Hepatocyte (in vitro differentiated cells): ENCODE measurements around the gene AQP7. TPM values are rescaled to one million over a fixed set of nuclear protein-coding genes. Genes with fewer than 3 reads are reported as not detected.

Source experiments
- DNase-seq: peaks from one replicate; pipeline ENCODE4 v3.0.0-alpha.2; 2016; ENCODE audit warnings: low spot score
- H2AFZ ChIP-seq: fragments of 200-600 bp; sonication (generic); 2 replicates; pipeline ENCODE4 v1.6.0; 2016; ENCODE audit warnings: antibody characterized with exemption, mild to moderate bottlenecking
- H3K27ac ChIP-seq: fragments of 200-600 bp; sonication (generic); 2 replicates; pipeline ENCODE4 v1.5.1; 2016; ENCODE audit warnings: mild to moderate bottlenecking
- H3K27me3 ChIP-seq: fragments of 200-600 bp; sonication (generic); 2 replicates; pipeline ENCODE4 v1.6.1; 2016
- H3K36me3 ChIP-seq: fragments of 200-600 bp; sonication (generic); replicated peaks from 2 replicates; pipeline ENCODE4 v1.5.1; 2016; ENCODE audit warnings: low read depth; ENCODE audit not compliant: insufficient read depth
- H3K4me1 ChIP-seq: fragments of 200-600 bp; sonication (generic); 2 replicates; pipeline ENCODE4 v1.5.1; 2016; ENCODE audit warnings: mild to moderate bottlenecking, moderate library complexity; ENCODE audit not compliant: insufficient read depth
- H3K4me2 ChIP-seq: fragments of 200-600 bp; sonication (generic); 2 replicates; pipeline ENCODE4 v1.6.0; 2016
- H3K4me3 ChIP-seq: fragments of 200-600 bp; sonication (generic); 2 replicates; pipeline ENCODE4 v1.5.1; 2016; ENCODE audit warnings: mild to moderate bottlenecking
- H3K79me2 ChIP-seq: fragments of 200-600 bp; sonication (generic); 2 replicates; pipeline ENCODE4 v1.6.0; 2017; ENCODE audit warnings: mild to moderate bottlenecking
- H3K9me2 ChIP-seq: fragments of 200-600 bp; sonication (generic); replicated peaks from 2 replicates; pipeline ENCODE4 v1.6.0; 2017; ENCODE audit warnings: mild to moderate bottlenecking; ENCODE audit not compliant: insufficient read depth
- H3K9me3 ChIP-seq: fragments of 200-600 bp; sonication (generic); 2 replicates; pipeline ENCODE4 v1.5.1; 2016; ENCODE audit warnings: low read depth, mild to moderate bottlenecking
- H4K20me1 ChIP-seq: fragments of 200-600 bp; sonication (generic); 2 replicates; pipeline ENCODE4 v1.6.0; 2016; ENCODE audit warnings: mild to moderate bottlenecking; ENCODE audit not compliant: insufficient read depth, poor library complexity, severe bottlenecking
- EZH2 ChIP-seq: fragments of 200-600 bp; sonication (generic); IDR thresholded peaks from 2 replicates; pipeline ENCODE4 v1.6.1; 2016; ENCODE audit warnings: antibody characterized with exemption, mild to moderate bottlenecking, borderline replicate concordance
- EZH2phosphoT487 ChIP-seq: fragments of 200-600 bp; sonication (generic); IDR thresholded peaks from one replicate; pipeline ENCODE4 v1.6.1; 2018; ENCODE audit warnings: antibody characterized with exemption, mild to moderate bottlenecking, low read depth, moderate library complexity; ENCODE audit not compliant: unreplicated experiment, severe bottlenecking
- WGBS: methylation state at CpG from one replicate; pipeline ENCODE4 v1.1.6; 2016; ENCODE audit warnings: low lambda C conversion rate; ENCODE audit errors: missing lambda C conversion rate; 5-methylcytosine and 5-hydroxymethylcytosine counted together
- polyA plus RNA-seq: library from polyadenylated mRNA; unstranded; fragments of >200 nt; fragmentation: Nextera tagmentation; extraction: Ambion mirVana; gene quantifications from 2 replicates; pipeline ENCODE4 v1.2.1, GENCODE V29; 2016
- total RNA-seq: library from RNA; depleted of rRNA; stranded (reverse); fragments of >200 nt; gene quantifications from 2 replicates; pipeline ENCODE4 v1.2.3, GENCODE V29; 2014
- TF ChIP-seq, protein P1 (sequence below): fragments of 200-600 bp; sonication (generic); IDR thresholded peaks from 2 replicates; pipeline ENCODE4 v1.5.1; 2016; ENCODE audit warnings: antibody characterized with exemption, mild to moderate bottlenecking; ENCODE audit not compliant: poor library complexity

The AQP7 gene
- total and polyA plus RNA-seq, 2 experiments from 2014 or later: 11.2 to 16.6 TPM

DNA sequence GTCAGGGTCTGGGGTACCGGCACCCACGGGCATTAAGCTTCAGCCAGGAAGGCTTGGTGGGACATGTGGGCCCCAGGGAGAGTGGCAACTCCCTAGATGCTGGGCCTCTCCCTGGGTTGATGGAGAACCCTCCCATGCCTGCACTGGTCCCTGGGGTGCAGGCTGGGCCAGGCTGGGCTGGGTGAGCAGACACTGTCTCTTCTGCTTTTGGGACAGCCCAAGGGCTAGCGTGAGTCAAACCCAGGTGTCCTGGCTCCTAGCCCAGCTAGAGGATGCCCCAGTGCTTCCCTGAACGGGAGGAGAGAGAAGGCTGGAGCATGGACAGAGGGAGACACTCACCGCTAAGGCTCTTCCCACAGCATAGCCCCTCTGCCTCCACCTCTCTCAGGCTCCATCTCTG, 5.7 kb upstream of the AQP7 start:
- Histone ChIP-seq H4K20me1 (no peaks in the 10 kb centered on the region), H3K27ac (no peak overlapping the region), H3K9me2 (no peaks in the 10 kb centered on the region), H3K79me2 (no peaks in the 10 kb centered on the region), H3K4me3 (no peak overlapping the region), H3K36me3 (no peaks in the 10 kb centered on the region), H2AFZ (no peak overlapping the region), H3K9me3 (no peaks in the 10 kb centered on the region), H3K27me3 (no peaks in the 10 kb centered on the region), H3K4me1 (no peaks in the 10 kb centered on the region), H3K4me2 (no peak overlapping the region)
- 90% methylated on average over 4 of the region's 5 CpGs for WGBS
- TF ChIP-seq, protein P1, sequence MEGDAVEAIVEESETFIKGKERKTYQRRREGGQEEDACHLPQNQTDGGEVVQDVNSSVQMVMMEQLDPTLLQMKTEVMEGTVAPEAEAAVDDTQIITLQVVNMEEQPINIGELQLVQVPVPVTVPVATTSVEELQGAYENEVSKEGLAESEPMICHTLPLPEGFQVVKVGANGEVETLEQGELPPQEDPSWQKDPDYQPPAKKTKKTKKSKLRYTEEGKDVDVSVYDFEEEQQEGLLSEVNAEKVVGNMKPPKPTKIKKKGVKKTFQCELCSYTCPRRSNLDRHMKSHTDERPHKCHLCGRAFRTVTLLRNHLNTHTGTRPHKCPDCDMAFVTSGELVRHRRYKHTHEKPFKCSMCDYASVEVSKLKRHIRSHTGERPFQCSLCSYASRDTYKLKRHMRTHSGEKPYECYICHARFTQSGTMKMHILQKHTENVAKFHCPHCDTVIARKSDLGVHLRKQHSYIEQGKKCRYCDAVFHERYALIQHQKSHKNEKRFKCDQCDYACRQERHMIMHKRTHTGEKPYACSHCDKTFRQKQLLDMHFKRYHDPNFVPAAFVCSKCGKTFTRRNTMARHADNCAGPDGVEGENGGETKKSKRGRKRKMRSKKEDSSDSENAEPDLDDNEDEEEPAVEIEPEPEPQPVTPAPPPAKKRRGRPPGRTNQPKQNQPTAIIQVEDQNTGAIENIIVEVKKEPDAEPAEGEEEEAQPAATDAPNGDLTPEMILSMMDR: no peak
- TF ChIP-seq EZH2 (no peak), EZH2phosphoT487 (no peak)
- no peak for DNase-seq

DNA sequence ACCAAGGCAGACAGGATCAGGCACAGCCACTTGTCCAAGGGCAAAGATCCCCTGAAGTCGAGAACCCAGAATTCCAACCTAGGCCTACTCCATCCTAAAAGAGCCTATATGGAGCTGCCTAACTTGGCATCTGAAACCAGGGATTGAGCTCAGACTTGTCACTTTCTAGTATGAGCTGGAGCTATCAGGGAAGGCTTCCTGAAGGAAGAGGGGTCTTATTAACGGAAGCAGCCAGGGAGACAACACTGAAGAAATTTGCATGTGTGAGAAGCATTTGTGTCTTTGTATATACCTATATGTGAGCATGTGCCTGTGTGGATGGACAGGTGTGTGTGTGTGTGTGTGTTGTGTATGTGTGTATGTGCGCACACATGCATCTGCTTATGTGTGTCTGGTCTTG, 4.7 kb upstream of the AQP7 start:
- no peaks in the 10 kb centered on the region for H3K79me2 ChIP-seq
- no peaks in the 10 kb centered on the region for H3K36me3 ChIP-seq
- no peak overlapping the region for H2AFZ ChIP-seq
- no peaks in the 10 kb centered on the region for H3K9me3 ChIP-seq
- H3K9me2 ChIP-seq: no peaks in the 10 kb centered on the region
- H4K20me1 ChIP-seq: no peaks in the 10 kb centered on the region
- H3K4me2 ChIP-seq: no peak overlapping the region
- no peaks in the 10 kb centered on the region for H3K27me3 ChIP-seq
- no peak for TF ChIP-seq EZH2
- TF ChIP-seq, protein P1: no peak
- TF ChIP-seq EZH2phosphoT487: no peak
- no peak overlapping the region for H3K4me3 ChIP-seq
- no peaks in the 10 kb centered on the region for H3K4me1 ChIP-seq
- no peak overlapping the region for H3K27ac ChIP-seq
- 94% methylated on average over 3 of the region's 3 CpGs for WGBS
- no peak for DNase-seq

DNA sequence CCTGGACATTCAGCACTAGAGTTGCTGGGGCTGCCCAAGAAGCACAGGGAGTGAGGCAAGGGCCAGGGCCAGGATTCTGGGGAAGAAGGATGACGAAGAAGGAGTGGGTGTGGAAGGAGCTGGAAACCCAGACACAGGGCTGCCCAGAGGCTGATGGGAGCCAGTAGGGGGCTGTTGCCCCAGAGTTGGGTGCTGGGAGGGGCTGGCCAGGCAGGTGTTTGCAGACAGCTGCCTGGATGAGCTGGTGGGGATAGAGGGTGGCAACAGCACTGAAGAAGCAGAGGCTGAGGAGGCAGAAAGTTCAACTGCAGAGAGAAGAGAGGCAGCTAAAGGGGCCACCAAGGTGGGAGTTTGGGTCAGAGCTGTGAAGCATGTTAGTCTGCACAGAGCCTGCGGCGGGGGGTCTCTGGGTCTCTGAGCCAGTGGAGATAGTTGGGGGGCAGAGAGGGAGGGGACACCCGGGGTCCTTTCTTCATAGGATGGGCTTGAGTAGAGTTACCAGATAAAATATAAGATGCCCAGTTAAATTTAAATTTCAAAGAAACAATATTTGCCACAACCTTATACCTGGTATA, 2.5 kb upstream of the AQP7 start:
- 87% methylated on average over 4 of the region's 4 CpGs for WGBS
- no peak for TF ChIP-seq EZH2
- TF ChIP-seq, protein P1: no peak
- TF ChIP-seq EZH2phosphoT487: no peak

More for the DNA sequence above, 2.5 kb upstream of the AQP7 start:
- H3K27ac ChIP-seq: no peak overlapping the region
- no peaks in the 10 kb centered on the region for H4K20me1 ChIP-seq
- H3K4me2 ChIP-seq: no peak overlapping the region
- no peaks in the 10 kb centered on the region for H3K79me2 ChIP-seq
- no peaks in the 10 kb centered on the region for H3K36me3 ChIP-seq
- no peak overlapping the region for H2AFZ ChIP-seq
- no peaks in the 10 kb centered on the region for H3K27me3 ChIP-seq
- H3K9me2 ChIP-seq: no peaks in the 10 kb centered on the region
- no peaks in the 10 kb centered on the region for H3K9me3 ChIP-seq
- H3K4me1 ChIP-seq: no peaks in the 10 kb centered on the region
- DNase-seq: no peak
- H3K4me3 ChIP-seq: no peak overlapping the region
